Sigmoid colon (tissue), 4 donors: ENCODE results near the gene FAM120B.

Experiments
- CTCF ChIP-seq, 4 experiments: fragments of 450-650 bp in 3 of 4; fragments of 200-600 bp in 1 of 4; IDR thresholded peaks; one replicate each; pipeline ENCODE4 v1.5.1; 2016 to 2019; ENCODE audit warnings: antibody characterized with exemption in 4 of 4, mild to moderate bottlenecking in 3 of 4, moderate library complexity in 2 of 4
- EP300 ChIP-seq, 4 donors: sonication (generic); formaldehyde crosslinking; IDR thresholded peaks; one replicate each; pipeline ENCODE4 v1.6.1; 2017; ENCODE audit warnings: antibody characterized with exemption in 4 of 4
- POLR2A ChIP-seq, 2 donors: fragments of 450-650 bp; IDR thresholded peaks; one replicate each; pipeline ENCODE4 v1.6.1; 2016; ENCODE audit warnings: antibody characterized with exemption in 2 of 2, mild to moderate bottlenecking in 2 of 2, moderate library complexity in 2 of 2
- POLR2AphosphoS5 ChIP-seq, 4 donors: sonication (generic); formaldehyde crosslinking; IDR thresholded peaks; one replicate each; pipeline ENCODE4 v1.6.1; 2017; ENCODE audit warnings: antibody characterized with exemption in 4 of 4

DNA sequence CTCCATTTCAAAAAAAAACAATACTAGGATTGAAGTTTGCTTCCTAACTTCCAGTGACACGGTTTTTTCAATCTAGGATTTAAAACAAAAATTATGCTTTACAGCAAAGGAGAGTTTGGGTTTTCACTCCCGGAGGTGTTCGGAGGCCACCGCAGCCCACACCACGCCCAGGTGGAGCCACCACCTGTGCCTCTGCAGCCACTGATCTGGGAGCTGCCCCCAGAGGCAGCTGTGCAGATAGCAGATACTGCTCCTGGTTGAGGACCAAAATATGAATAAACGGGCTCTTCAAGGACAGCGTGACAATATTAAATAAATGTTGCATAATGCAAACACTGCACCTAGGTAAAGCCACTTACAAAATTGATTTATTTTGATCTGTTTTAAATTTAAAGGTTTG is 45.9 kb upstream of the FAM120B start:
- no peak for TF ChIP-seq POLR2A (IDR thresholded peaks at IDR 0.05)
- TF ChIP-seq EP300 (IDR thresholded peaks at IDR 0.05), result no peak
- TF ChIP-seq CTCF (IDR thresholded peaks at IDR 0.05), result no peak
- no peak for TF ChIP-seq POLR2AphosphoS5 (IDR thresholded peaks at IDR 0.05)
